ENCODE data around the gene F7.

- no peak for TF ChIP-seq EZH2 (IDR thresholded peaks at IDR 0.05)
- TF ChIP-seq POLR2AphosphoS5 (IDR thresholded peaks at IDR 0.05; ENCODE audit: borderline replicate concordance, low read depth, low read length), result no peak
- no peak for TF ChIP-seq FOXP2 (optimal IDR thresholded peaks at IDR 0.05; ENCODE audit: control extremely low read depth, extremely low read length, insufficient read depth)
These were observed 58.9 kb downstream of the F7 start for GRCh38 chr13:113164492-113164891.
